Measurements from ENCODE around the gene SLC38A11.
"Not testable (repeated sequence)": the region's sequence is repeated elsewhere in the genome, so short reads cannot be mapped to it uniquely, and the experiment has no call there.

DNA sequence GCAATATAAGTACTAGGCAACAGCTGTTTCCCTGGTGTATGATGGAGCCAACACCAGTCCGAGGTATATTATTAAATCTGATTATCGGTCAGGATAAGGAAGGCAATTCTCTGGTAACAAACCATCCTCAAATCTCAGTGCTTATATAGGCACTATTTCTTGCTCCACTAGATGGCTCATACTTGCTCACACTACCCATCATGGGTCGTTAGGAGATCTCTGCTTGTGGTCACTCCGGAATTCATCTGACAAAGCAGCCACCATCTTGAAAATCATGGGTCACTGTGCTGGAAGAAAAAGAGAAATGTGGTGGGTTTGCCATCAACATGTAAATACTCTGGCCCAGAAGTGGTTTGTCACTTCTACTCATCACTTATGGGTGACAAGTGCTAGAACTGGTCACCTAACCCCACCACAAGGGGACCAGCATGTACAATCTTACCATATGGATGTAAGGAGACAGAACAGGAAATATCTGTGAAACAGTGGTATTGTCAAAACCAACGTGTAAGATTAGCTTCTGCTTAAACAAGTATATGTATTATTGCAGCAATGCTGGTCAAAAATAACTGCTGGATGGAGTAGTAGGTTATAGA is 21.6 kb upstream of the SLC38A11 start:
- TF ChIP-seq POLR2A (IDR thresholded peaks at IDR 0.05; ENCODE audit: insufficient read depth in 1 of 2, low read depth in 2 of 2, low read length in 2 of 2); ZFP90 (CRISPR knock-in tag; IDR thresholded peaks at IDR 0.05; ENCODE audit: borderline replicate concordance); CTCF (CRISPR knock-in tag; IDR thresholded peaks at IDR 0.05); PHB2 (IDR thresholded peaks at IDR 0.05; ENCODE audit: partially characterized antibody): not testable (repeated sequence)

Measured in HepG2 (cell line).